ENCODE data around the gene PLCH1. TPM values are rescaled to one million over a fixed set of nuclear protein-coding genes. Genes with fewer than 3 reads are reported as not detected.
A peak's percentile ranks its signal among the peaks of the same experiment; 100 is the strongest.

Gene PLCH1
- total RNA-seq, 1 experiment from 2014 or later, result 4.1 TPM

- Histone ChIP-seq H3K4me1 (ENCODE audit: insufficient read depth, low read length) (0 out of 2 replicates have a peak, but pooled peaks cover 3% of the 10 kb centered on the region), H3K9me2 (replicated peaks; ENCODE audit: low read length) (no peaks in the 10 kb centered on the region), H3K27me3 (ENCODE audit: low read length) (no peaks in the 10 kb centered on the region), H4K20me1 (ENCODE audit: low read length) (no peaks in the 10 kb centered on the region), H3F3A (ENCODE audit: low read length, unreplicated experiment) (no peaks in the 10 kb centered on the region), H3K9me3 (ENCODE audit: low read length) (no peaks in the 10 kb centered on the region), H3K27ac (ENCODE audit: low read length) (no peak overlapping the region), H3K9ac (ENCODE audit: low read length) (no peak overlapping the region), H2AFZ (ENCODE audit: low read length) (no peak overlapping the region), H3K4me2 (ENCODE audit: low read length) (no peak overlapping the region), H3K79me2 (ENCODE audit: low read length) (no peaks in the 10 kb centered on the region), H3K4me3 (ENCODE audit: low read length) (no peak overlapping the region), H3K36me3 (ENCODE audit: low read depth, low read length) (no peaks in the 10 kb centered on the region)
- intact Hi-C loops (cut with micrococcal nuclease), result no loop called here
- POLR2A ChIA-PET (ENCODE audit: unreplicated experiment), result no interaction called here
- no TSS peak for BruUV-seq (replicated peaks)
- peak; percentile 82 for ATAC-seq
- peak; percentile 28 for DNase-seq
- no peak for TF ChIP-seq EZH2phosphoT487 (IDR thresholded peaks at IDR 0.05; ENCODE audit: borderline replicate concordance, low read length)
- TF ChIP-seq CTCF (conservative IDR thresholded peaks at IDR 0.05; ENCODE audit: low read depth, low read length), result no peak
- TF ChIP-seq EZH2 (IDR thresholded peaks at IDR 0.05; ENCODE audit: low read length, unreplicated experiment), result no peak
- CTCF ChIA-PET, result no interaction called here
These were observed 337.5 kb downstream of the PLCH1 start for GRCh38 chr3:155407331-155407730.

GRCh38 chr3:155404486-155404885, 340.4 kb downstream of the PLCH1 start:
- H3K36me3 ChIP-seq (ENCODE audit: low read depth, low read length), result no peaks in the 10 kb centered on the region
- no peaks in the 10 kb centered on the region for H3K79me2 ChIP-seq (ENCODE audit: low read length)
- ATAC-seq (no peak), DNase-seq (no peak)
- intact Hi-C loops (cut with micrococcal nuclease), result no loop called here
- no peak overlapping the region for H3K27ac ChIP-seq (ENCODE audit: low read length)
- POLR2A ChIA-PET (ENCODE audit: unreplicated experiment), result no interaction called here
- no TSS peak for BruUV-seq (replicated peaks)
- no peak overlapping the region for H3K9ac ChIP-seq (ENCODE audit: low read length)
- no peak overlapping the region for H3K4me2 ChIP-seq (ENCODE audit: low read length)
- H3K9me2 ChIP-seq (replicated peaks; ENCODE audit: low read length), result no peaks in the 10 kb centered on the region
- H3K27me3 ChIP-seq (ENCODE audit: low read length), result no peaks in the 10 kb centered on the region
- H3K4me1 ChIP-seq (ENCODE audit: insufficient read depth, low read length), result 0 out of 2 replicates have a peak, but pooled peaks cover 3% of the 10 kb centered on the region
- H3F3A ChIP-seq (ENCODE audit: low read length, unreplicated experiment), result no peaks in the 10 kb centered on the region
- H2AFZ ChIP-seq (ENCODE audit: low read length), result no peak overlapping the region
- CTCF ChIA-PET, result no interaction called here
- no peaks in the 10 kb centered on the region for H3K9me3 ChIP-seq (ENCODE audit: low read length)
- H3K4me3 ChIP-seq (ENCODE audit: low read length), result no peak overlapping the region
- TF ChIP-seq CTCF (conservative IDR thresholded peaks at IDR 0.05; ENCODE audit: low read depth, low read length) (no peak), EZH2 (IDR thresholded peaks at IDR 0.05; ENCODE audit: low read length, unreplicated experiment) (no peak), EZH2phosphoT487 (IDR thresholded peaks at IDR 0.05; ENCODE audit: borderline replicate concordance, low read length) (no peak)
- no peaks in the 10 kb centered on the region for H4K20me1 ChIP-seq (ENCODE audit: low read length)

- Histone ChIP-seq H3K79me2 (ENCODE audit: low read length) (no peaks in the 10 kb centered on the region), H3K27me3 (ENCODE audit: low read length) (no peaks in the 10 kb centered on the region), H3K4me2 (ENCODE audit: low read length) (no peak overlapping the region), H3K36me3 (ENCODE audit: low read depth, low read length) (no peaks in the 10 kb centered on the region), H3K4me3 (ENCODE audit: low read length) (no peak overlapping the region), H3K27ac (ENCODE audit: low read length) (no peak overlapping the region), H3K9me2 (replicated peaks; ENCODE audit: low read length) (no peaks in the 10 kb centered on the region), H3K9ac (ENCODE audit: low read length) (no peak overlapping the region), H4K20me1 (ENCODE audit: low read length) (no peaks in the 10 kb centered on the region), H3K4me1 (ENCODE audit: insufficient read depth, low read length) (0 out of 2 replicates have a peak, but pooled peaks cover 2% of the 10 kb centered on the region), H2AFZ (ENCODE audit: low read length) (no peak overlapping the region), H3F3A (ENCODE audit: low read length, unreplicated experiment) (no peaks in the 10 kb centered on the region), H3K9me3 (ENCODE audit: low read length) (no peaks in the 10 kb centered on the region)
- ATAC-seq (no peak), DNase-seq (no peak)
- ChIA-PET POLR2A (ENCODE audit: unreplicated experiment) (no interaction called here), CTCF (no interaction called here)
- TF ChIP-seq EZH2 (IDR thresholded peaks at IDR 0.05; ENCODE audit: low read length, unreplicated experiment) (no peak), EZH2phosphoT487 (IDR thresholded peaks at IDR 0.05; ENCODE audit: borderline replicate concordance, low read length) (no peak), CTCF (conservative IDR thresholded peaks at IDR 0.05; ENCODE audit: low read depth, low read length) (no peak)
- intact Hi-C loops (cut with micrococcal nuclease), result no loop called here
- BruUV-seq (replicated peaks), result no TSS peak
These were observed 342.2 kb downstream of the PLCH1 start for GRCh38 chr3:155402656-155403055.
